Vagina (tissue), 2 donors: ENCODE measurements around the gene ZNF598. TPM values are rescaled to one million over a fixed set of nuclear protein-coding genes. Genes with fewer than 3 reads are reported as not detected.

Source experiments
- DNase-seq, 2 donors: peaks; one replicate each; pipeline ENCODE4 v3.0.0-alpha.2; 2017; ENCODE audit errors: extremely low spot score in 2 of 2
- H3K27ac ChIP-seq: fragments of 200-600 bp; sonication (generic); one replicate; pipeline ENCODE4 v1.5.1; 2019
- H3K27me3 ChIP-seq: fragments of 200-600 bp; sonication (generic); one replicate; pipeline ENCODE4 v1.5.1; 2019
- H3K36me3 ChIP-seq, 2 donors: fragments of 200-600 bp; sonication (generic); one replicate each; pipeline ENCODE4 v1.5.1; 2017 to 2019
- H3K4me1 ChIP-seq: fragments of 200-600 bp; sonication (generic); one replicate; pipeline ENCODE4 v1.5.1; 2019
- H3K4me3 ChIP-seq, 2 donors: fragments of 200-600 bp; sonication (generic); 1 replicate in 1 of 2; 2 replicates in 1 of 2; pipeline ENCODE4 v1.5.1; 2016 to 2019
- H3K9me3 ChIP-seq: fragments of 200-600 bp; sonication (generic); one replicate; pipeline ENCODE4 v1.5.1; 2019
- POLR2A ChIP-seq, 2 donors: fragments of 450-650 bp; IDR thresholded peaks; one replicate each; pipeline ENCODE4 v1.6.1; 2017; ENCODE audit warnings: antibody characterized with exemption in 2 of 2, mild to moderate bottlenecking in 2 of 2, moderate library complexity in 2 of 2
- POLR2AphosphoS5 ChIP-seq, 2 donors: sonication (generic); formaldehyde crosslinking; IDR thresholded peaks; one replicate each; pipeline ENCODE4 v1.9.0; 2017; ENCODE audit warnings: antibody characterized with exemption in 2 of 2, mild to moderate bottlenecking in 2 of 2, low read depth in 1 of 2; ENCODE audit not compliant: insufficient read depth in 1 of 2
- intact Hi-C: fragments of 100-400 bp; cut with DNase I; formaldehyde crosslinking; loops from one replicate; pipeline ENCODE4 v1.15.1; 2023
- small RNA-seq: library from RNA; depleted of rRNA; stranded (forward); fragments of <200 nt; gene quantifications from one replicate; pipeline ENCODE3, GENCODE V24; 2016
- total RNA-seq: library from RNA; depleted of rRNA; stranded (reverse); fragments of >200 nt; gene quantifications from one replicate; pipeline ENCODE4 v1.2.3, GENCODE V29; 2016
- TF ChIP-seq, protein P1 (sequence below), 3 experiments: fragments of 450-650 bp in 2 of 3; fragments of 200-600 bp in 1 of 3; sonication (generic) in 1 of 3; IDR thresholded peaks; one replicate each; pipeline ENCODE4 v1.5.1; 2017 to 2019; ENCODE audit warnings: antibody characterized with exemption in 3 of 3, mild to moderate bottlenecking in 2 of 3, moderate library complexity in 2 of 3

Gene ZNF598
- total RNA-seq, 1 donor from 2014 or later = 51.8 TPM

DNA sequence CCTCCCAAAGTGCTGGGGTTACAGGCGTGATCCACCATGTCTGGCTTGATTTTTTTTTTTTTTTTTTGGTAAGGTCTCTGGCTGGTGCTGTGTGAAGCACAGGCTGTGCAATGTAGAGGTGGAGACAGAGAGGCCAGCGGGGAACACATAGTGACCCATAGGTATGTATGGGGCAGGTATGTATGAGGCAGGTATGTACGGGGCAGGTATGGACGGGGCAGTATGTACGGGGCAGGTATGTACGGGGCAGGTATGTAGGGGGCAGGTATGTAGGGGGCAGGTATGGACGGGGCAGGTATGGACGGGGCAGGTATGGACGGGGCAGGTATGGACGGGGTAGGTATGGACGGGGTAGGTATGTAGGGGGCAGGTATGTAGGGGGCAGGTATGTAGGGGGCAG is 60.1 kb downstream of the ZNF598 start:
- Histone ChIP-seq H3K9me3 (no peaks in the 10 kb centered on the region), H3K27ac (no peak overlapping the region), H3K4me3 (no peak overlapping the region), H3K4me1 (no peaks in the 10 kb centered on the region), H3K36me3 (no peaks in the 10 kb centered on the region), H3K27me3 (no peaks in the 10 kb centered on the region)
- TF ChIP-seq POLR2A (IDR thresholded peaks at IDR 0.05) (no peak), POLR2AphosphoS5 (IDR thresholded peaks at IDR 0.05; ENCODE audit: insufficient read depth in 1 of 2, low read depth in 1 of 2) (no peak)
- TF ChIP-seq, protein P1, sequence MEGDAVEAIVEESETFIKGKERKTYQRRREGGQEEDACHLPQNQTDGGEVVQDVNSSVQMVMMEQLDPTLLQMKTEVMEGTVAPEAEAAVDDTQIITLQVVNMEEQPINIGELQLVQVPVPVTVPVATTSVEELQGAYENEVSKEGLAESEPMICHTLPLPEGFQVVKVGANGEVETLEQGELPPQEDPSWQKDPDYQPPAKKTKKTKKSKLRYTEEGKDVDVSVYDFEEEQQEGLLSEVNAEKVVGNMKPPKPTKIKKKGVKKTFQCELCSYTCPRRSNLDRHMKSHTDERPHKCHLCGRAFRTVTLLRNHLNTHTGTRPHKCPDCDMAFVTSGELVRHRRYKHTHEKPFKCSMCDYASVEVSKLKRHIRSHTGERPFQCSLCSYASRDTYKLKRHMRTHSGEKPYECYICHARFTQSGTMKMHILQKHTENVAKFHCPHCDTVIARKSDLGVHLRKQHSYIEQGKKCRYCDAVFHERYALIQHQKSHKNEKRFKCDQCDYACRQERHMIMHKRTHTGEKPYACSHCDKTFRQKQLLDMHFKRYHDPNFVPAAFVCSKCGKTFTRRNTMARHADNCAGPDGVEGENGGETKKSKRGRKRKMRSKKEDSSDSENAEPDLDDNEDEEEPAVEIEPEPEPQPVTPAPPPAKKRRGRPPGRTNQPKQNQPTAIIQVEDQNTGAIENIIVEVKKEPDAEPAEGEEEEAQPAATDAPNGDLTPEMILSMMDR (IDR thresholded peaks at IDR 0.05) = no peak
- no peak for DNase-seq
- intact Hi-C loops = no loop called here

Small RNA genes lying within 50 kb of the gene (small RNA-seq; reads per million reads assigned to genes)
- gene AC005363.2 = not detected
- gene RN7SL219P = not detected
- not detected for gene SNORA10
- not detected for gene SNORA64

Other genes starting within 250 kb of the ZNF598 start
- 96.0 TPM for gene NME3, start 238.3 kb downstream of the ZNF598 start, total RNA-seq
- gene EME2, start 237.0 kb downstream of the ZNF598 start, total RNA-seq = 13.5 TPM
- gene MRPS34, start 236.7 kb downstream of the ZNF598 start, total RNA-seq = 89.6 TPM
- gene SPSB3, start 227.2 kb downstream of the ZNF598 start, total RNA-seq = 75.9 TPM
- gene NUBP2, start 226.9 kb downstream of the ZNF598 start, total RNA-seq = 40.8 TPM
- gene IGFALS, start 216.1 kb downstream of the ZNF598 start, total RNA-seq = not detected
- gene HAGH, start 183.0 kb downstream of the ZNF598 start, total RNA-seq = 71.5 TPM
- 53.5 TPM for gene FAHD1, start 182.6 kb downstream of the ZNF598 start, total RNA-seq
- not detected for gene MEIOB, start 137.7 kb downstream of the ZNF598 start, total RNA-seq
- gene HS3ST6, start 91.4 kb downstream of the ZNF598 start, total RNA-seq = 4.4 TPM
- 53.0 TPM for gene MSRB1, start 66.6 kb downstream of the ZNF598 start, total RNA-seq
- gene RPL3L, start 55.1 kb downstream of the ZNF598 start, total RNA-seq = not detected
- 132 TPM for gene NDUFB10, start 50.3 kb downstream of the ZNF598 start, total RNA-seq
- gene RPS2, start 45.0 kb downstream of the ZNF598 start, total RNA-seq = 3,117 TPM
- gene RNF151, start 43.0 kb downstream of the ZNF598 start, total RNA-seq = not detected
- 44.2 TPM for gene TBL3, start 37.8 kb downstream of the ZNF598 start, total RNA-seq
- gene NOXO1, start 28.4 kb downstream of the ZNF598 start, total RNA-seq = 1.2 TPM
- gene GFER, start 25.6 kb downstream of the ZNF598 start, total RNA-seq = 11.5 TPM
- 8.3 TPM for gene SYNGR3, start 19.9 kb downstream of the ZNF598 start, total RNA-seq
- not detected for gene NPW, start 10.0 kb upstream of the ZNF598 start, total RNA-seq
- gene NHERF2, start 17.1 kb upstream of the ZNF598 start, total RNA-seq = 44.7 TPM
- gene NTHL1, start 38.0 kb upstream of the ZNF598 start, total RNA-seq = 28.5 TPM
- gene TSC2, start 38.2 kb upstream of the ZNF598 start, total RNA-seq = 78.6 TPM
- gene PKD1, start 126.1 kb upstream of the ZNF598 start, total RNA-seq = 153 TPM
- gene RAB26, start 138.8 kb upstream of the ZNF598 start, total RNA-seq = 1.5 TPM
- gene TRAF7, start 146.0 kb upstream of the ZNF598 start, total RNA-seq = 38.8 TPM
- gene CASKIN1, start 186.8 kb upstream of the ZNF598 start, total RNA-seq = 0.25 TPM
- gene MLST8, start 195.6 kb upstream of the ZNF598 start, total RNA-seq = 51.6 TPM
- 9.6 TPM for gene BRICD5, start 201.0 kb upstream of the ZNF598 start, total RNA-seq
- 15.5 TPM for gene PGP, start 205.0 kb upstream of the ZNF598 start, total RNA-seq
- 70.0 TPM for gene E4F1, start 213.8 kb upstream of the ZNF598 start, total RNA-seq
- gene DNASE1L2, start 226.6 kb upstream of the ZNF598 start, total RNA-seq = 0.74 TPM
- 72.9 TPM for gene ECI1, start 241.8 kb upstream of the ZNF598 start, total RNA-seq